Measurements from ENCODE around the gene TRAPPC6A. TPM values are rescaled to one million over a fixed set of nuclear protein-coding genes. Genes with fewer than 3 reads are reported as not detected.

TRAPPC6A gene
- total RNA-seq, 1 experiment from 2014 or later, result 59.9 TPM

GRCh38 chr19:45218426-45218825 is 40.4 kb upstream of the TRAPPC6A start:
- no peaks in the 10 kb centered on the region for H3K4me1 ChIP-seq (ENCODE audit: insufficient read depth, low read length)
- WGBS (ENCODE audit: extremely low coverage, insufficient read length, low lambda C conversion rate), result no CpG with 5 or more reads among the region's 4 CpGs
- H3K79me1 ChIP-seq (ENCODE audit: insufficient read depth, low read depth, low read length, poor library complexity, severe bottlenecking), result no peaks in the 10 kb centered on the region
- H3K18ac ChIP-seq (ENCODE audit: insufficient read length, low read depth, low read length), result no peak overlapping the region
- H3K14ac ChIP-seq (ENCODE audit: insufficient read depth, low read length), result no peak overlapping the region
- H3K9ac ChIP-seq (ENCODE audit: extremely low read depth, insufficient read length, low read length), result no peak overlapping the region
- peak overlapping the region; percentile 83 for H3K4me2 ChIP-seq (ENCODE audit: insufficient read depth, insufficient read length, low read length)
- H4K20me1 ChIP-seq (ENCODE audit: control insufficient read depth, insufficient read depth, insufficient read length), result no peaks in the 10 kb centered on the region
- no peak overlapping the region for H2BK120ac ChIP-seq (ENCODE audit: low read depth, low read length, poor library complexity, severe bottlenecking)
- H3K9me3 ChIP-seq (ENCODE audit: control insufficient read depth, low read depth, low read length), result no peaks in the 10 kb centered on the region
- Mint-ChIP-seq H3K4me3 (peak overlapping the region in 1 of 2 experiments; percentile 57; a peak in 3 of 5 replicates), H3K9me3 (peaks cover 0 to 5% of the 10 kb centered on the region in 2 experiments; a peak in 2 of 5 replicates), H3K27me3 (ENCODE audit: low read depth) (peaks cover 94% of the 10 kb centered on the region), H3K4me1 (peaks cover 12 to 18% of the 10 kb centered on the region in 2 experiments), H3K36me3 (ENCODE audit: insufficient read depth in 1 of 3, low read depth in 3 of 3) (no peaks in the 10 kb centered on the region; a peak in 2 of 7 replicates), H3K27ac (no peak overlapping the region)
- no peak overlapping the region for H4K8ac ChIP-seq (replicated peaks; ENCODE audit: insufficient read length, low read depth, low read length)
- H3K56ac ChIP-seq (ENCODE audit: insufficient read length, low read depth, low read length), result no peak overlapping the region
- no peak overlapping the region for H3K4ac ChIP-seq (ENCODE audit: low read depth, low read length)
- peaks cover 14% of the 10 kb centered on the region for H3K23me2 ChIP-seq (ENCODE audit: insufficient read length, low read depth, low read length, poor library complexity, severe bottlenecking)
- H2BK20ac ChIP-seq (ENCODE audit: low read depth, low read length, poor library complexity, severe bottlenecking), result no peak overlapping the region
- TF ChIP-seq CTCF (conservative IDR thresholded peaks at IDR 0.05), result no peak
- H3K27me3 ChIP-seq (ENCODE audit: insufficient read depth, low read length), result peaks cover 14% of the 10 kb centered on the region; the same call in 1 of the 2 replicates
- no peaks in the 10 kb centered on the region for H3K79me2 ChIP-seq (ENCODE audit: insufficient read depth, low read length)
- no peak for DNase-seq
- H4K91ac ChIP-seq (ENCODE audit: insufficient read length, low read depth, low read length), result no peak overlapping the region
- no peak overlapping the region for H2BK5ac ChIP-seq (ENCODE audit: insufficient read length, low read length)
- no peak overlapping the region for H4K5ac ChIP-seq (ENCODE audit: insufficient read length, low read depth, low read length)
- no peak overlapping the region for H2AK5ac ChIP-seq (ENCODE audit: insufficient read length, low read length)
- H3K27ac ChIP-seq (ENCODE audit: insufficient read length, low read depth, low read length), result no peak overlapping the region
- H2BK15ac ChIP-seq (ENCODE audit: low read depth, low read length), result no peak overlapping the region
- no peak overlapping the region for H3T11ph ChIP-seq (ENCODE audit: low read length)
- H2BK12ac ChIP-seq (ENCODE audit: insufficient read length, low read depth, low read length), result no peak overlapping the region
- no peak overlapping the region for H3K23ac ChIP-seq (ENCODE audit: insufficient read length, low read depth, low read length)
- H2AFZ ChIP-seq (ENCODE audit: low read length), result no peak overlapping the region

Measured in H9 (cell line).